HG03558 (cell line): ENCODE measurements around the gene SIK3.

Source experiments
- ATAC-seq: cut with Tn5 transposase; IDR thresholded peaks from one replicate; pipeline ENCODE4 v1.9.1; 2021; ENCODE audit warnings: moderate number of reproducible peaks; ENCODE audit not compliant: unreplicated experiment; ENCODE audit errors: extremely low read depth

The SIK3 gene

DNA sequence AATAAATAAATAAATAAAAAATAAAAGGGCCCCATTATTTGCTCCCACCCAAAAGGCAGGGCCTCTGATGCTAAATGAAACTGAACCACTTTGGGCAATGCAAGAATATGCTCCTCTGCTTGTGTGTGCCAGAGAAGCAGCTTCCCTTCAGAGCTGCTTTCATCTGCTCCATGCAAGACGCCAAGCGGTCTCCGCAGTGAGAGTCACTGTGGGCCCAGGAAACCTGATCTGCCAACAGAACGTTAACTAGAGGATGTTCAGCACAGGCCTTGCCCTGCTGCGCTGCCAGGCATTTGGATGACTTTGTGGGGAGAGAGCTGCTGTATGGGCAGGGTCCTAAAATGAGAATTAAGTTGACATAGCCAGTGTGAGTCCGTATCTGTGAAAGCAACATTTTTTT, 217.1 kb downstream of the SIK3 start:
- ATAC-seq: no peak

DNA sequence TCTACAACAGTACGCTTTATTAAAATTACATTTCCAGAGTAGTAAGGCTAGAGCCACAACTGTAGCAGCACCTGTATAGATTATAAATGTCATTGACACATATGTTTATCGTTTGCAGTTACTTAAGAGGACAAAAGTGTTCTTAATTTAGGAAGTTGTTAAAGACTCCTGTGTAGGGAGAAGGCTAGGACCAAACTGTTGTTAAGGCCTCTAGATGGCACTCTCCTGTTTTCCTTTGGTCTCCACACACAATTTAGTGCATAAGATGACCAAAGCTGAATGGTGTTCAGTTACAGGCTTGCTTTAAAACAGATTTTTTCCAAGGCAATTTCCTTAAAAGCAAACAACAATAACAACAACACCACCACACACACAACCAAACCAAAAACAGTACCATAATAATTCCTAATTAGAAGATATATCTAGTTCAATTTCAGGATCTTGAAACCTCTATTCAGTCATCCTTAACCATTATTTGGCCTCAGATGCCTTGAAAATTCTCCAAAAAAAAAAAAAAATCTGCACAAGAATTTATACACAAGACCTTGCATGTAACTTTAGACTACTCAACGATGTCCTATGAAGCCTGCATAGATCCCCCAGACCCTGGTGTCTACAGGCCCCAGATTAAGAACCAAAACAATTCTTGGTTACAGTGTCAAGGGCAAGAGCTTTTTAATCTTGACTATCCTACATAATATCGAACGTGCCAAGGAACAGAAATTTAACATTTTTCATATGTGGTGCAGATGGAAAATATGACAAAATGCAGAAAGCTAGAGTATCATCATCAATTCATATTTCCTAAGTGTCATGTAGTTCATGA, 218.2 kb downstream of the SIK3 start:
- ATAC-seq: no peak

DNA sequence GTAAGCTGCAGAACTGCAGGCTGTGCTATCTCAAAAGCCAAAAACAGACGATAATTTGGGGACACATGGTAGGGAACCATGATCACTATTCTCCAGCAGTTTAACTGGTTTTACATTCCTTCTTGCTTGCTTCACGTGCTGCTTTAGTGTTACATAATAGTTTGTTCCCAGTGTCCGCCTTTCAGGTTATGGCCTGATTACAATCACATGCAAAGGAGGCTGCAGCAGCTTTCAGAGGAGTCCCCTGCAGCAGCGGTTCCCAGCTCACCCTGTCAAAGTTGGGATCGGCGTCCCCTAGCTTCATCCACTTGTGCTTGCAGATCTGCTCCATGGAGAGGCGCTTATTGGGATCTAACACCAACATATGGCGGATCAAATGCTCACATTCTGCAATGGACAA, 221.6 kb downstream of the SIK3 start:
- no peak for ATAC-seq

DNA sequence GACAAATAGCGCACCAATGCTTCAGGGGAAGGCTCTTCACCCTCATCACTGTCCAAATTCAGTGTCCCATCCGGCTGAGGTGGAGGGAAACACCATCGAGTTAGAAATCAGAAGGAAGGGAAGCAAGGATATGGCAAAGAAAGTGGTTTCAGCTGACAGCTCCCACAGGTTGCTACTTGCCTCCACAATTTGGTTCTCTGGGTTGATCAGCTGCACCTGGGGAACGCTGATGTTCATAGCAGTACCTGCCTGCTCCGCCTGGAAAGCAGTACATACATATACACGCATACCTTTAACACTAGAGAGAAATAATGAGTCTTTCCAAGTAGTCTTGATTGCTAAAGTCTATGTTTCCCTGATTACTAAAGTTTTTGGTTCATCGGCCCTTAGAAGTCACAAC, 223.0 kb downstream of the SIK3 start:
- no peak for ATAC-seq

DNA sequence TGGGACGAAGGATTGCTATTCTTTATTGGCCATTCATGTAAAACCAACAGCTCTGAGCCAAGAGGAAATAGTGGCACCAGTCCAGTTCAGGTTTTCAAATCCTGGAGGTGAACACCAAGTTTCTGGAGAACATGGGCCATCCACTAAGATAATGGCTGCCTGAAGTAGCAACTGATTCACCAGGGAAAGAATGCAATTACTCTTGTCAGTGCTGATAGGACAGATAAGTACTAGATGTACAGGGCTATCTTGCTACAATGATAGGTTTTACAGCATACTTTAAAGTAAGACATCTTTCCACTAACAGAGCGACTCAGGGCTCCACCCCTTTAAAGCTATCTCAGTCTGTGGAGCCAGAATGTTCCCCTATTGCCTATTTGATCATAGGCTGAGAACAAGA, 224.0 kb downstream of the SIK3 start:
- no peak for ATAC-seq

DNA sequence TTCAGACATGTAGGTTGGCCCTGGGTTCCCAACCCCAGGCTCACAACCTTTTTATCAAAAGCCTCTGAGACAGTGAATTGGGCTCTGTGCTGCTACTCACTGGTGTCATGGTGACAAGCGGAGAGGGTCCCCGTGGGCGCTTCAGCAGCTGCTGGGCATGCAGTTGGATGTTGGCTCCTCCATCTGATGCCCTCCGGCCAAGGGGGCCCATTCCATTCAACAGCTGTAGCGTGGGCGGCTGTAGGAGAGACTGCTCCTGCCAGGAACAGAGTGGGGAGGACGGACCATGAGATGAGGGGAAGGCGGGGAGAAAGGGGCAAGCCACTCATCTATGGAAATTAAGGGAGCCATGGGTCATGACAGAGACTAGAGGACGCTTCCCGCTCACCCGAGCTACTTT, 224.8 kb downstream of the SIK3 start:
- ATAC-seq: no peak

DNA sequence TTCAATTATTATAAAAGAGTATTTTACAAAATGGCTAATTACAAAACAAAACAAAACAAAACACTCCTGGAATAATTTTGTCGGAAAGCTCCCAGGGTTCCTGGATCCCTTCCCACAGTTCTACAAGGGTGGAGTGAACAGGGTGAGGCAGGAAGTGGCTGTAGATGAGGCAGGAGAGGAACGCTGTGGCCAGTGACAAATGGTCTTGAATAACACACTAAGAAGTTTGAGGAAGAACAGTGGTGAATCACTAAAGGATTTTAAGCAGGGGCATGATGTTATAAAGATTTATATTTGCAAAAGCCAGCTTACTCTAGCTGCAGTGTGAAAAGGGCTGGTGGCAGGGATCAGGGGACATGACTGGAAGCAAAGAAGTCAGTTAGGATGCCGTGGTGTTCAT, 227.0 kb downstream of the SIK3 start:
- no peak for ATAC-seq

DNA sequence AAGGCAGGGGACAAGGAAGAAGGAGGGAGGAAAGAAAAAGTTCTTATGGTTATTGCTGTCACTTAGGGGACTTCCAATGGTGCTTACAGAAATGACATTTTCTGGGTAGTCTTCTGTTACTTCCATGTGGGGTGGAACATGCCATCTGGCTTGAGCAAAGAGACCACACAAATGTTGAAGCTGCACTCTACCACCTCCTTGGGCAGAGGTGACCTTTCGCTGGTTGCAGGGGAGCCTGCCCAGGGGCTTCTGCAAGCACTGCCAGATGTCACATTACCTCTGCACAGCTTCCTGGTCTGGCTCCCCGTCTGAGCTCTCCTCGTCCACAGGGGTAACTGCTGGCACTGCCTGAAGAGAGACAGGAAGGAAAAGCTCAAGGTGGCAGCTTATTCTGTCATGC, 228.2 kb downstream of the SIK3 start:
- no peak for ATAC-seq

DNA sequence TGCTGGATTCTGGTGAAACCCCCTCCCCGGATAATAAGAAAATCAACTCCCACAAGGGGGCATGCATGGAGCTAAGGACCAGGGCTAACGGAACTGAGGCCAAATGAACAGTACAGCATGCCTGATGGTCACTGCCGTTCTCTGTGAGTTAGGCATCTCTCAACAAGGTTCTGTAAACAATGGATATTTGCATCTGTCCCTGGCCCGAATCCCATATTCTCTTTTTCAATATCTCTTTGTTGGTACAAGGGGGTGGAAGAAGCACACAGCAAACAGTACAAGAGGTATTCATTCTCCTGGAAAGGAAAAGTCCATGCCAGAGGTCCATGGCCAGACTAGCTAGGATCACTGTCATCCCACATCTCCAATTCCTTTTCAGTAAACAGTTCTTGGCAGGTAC, 228.6 kb downstream of the SIK3 start:
- no peak for ATAC-seq

DNA sequence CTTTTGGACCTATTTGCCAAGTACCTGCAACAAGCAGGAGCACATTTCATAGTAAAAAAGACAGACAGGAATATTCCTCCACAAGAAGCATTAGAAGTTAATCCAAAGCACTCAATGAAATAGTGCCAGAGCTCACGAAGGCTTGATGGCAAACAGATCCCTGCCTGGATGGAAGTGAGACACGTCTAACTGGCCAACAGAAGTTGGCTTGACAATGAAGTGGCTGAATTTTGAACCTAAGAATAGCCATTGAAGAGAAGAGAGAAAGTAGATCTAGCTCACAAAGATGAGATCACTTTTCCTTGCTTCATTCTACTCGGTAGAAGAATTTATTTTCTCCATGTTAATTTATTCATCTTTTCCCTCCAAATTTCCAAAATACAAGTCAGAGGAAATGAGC, 230.2 kb downstream of the SIK3 start:
- ATAC-seq: no peak

DNA sequence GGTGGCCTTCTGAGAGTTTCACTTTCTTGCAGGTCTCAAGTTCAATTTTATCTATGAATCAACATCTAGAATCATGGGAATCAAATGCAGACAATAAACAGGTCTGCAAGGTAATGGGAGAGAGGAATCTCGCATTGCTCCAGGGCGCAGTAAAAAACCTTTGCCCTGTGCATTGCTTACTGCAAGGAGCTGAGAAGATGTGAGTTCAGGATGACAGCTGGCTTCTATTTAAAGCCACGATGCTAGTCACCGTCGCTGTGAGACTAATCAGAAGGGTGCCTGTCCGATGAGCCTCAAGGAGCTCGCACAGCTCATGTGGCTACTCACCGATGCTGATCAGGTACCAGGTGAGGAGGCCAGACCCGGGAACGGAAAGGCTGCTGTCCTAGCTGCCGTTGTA, 230.6 kb downstream of the SIK3 start:
- ATAC-seq: no peak

DNA sequence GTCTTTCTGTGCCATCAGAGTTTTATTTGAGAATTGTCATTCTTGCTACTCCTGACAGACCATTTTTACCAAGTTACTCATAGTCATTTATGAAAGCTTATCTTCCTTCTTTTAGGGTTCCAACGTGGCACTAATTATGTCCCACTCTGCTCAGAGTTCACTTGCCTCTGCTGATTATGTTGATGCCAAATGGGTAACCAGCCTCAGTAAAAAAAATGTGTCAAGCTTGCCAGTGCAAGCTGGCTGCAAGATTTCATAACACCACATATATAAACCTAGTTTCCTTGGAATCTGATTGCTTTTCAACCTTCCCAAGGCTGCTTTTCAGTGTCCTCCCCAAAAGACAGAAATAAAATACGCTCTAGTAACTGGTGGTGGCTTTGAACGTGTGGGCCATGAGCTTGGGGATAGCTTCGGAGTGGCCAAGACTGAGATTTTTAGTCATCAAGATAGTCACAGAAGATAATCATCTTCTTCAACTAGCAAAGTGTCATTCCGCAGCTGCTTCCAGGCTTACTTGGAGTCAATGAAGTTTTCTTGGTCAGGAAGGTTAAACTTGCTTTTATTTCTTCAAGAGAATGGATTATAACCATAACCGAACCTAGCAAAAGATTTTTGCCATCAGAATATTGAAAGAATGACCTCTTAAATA, 231.3 kb downstream of the SIK3 start:
- ATAC-seq: no peak

DNA sequence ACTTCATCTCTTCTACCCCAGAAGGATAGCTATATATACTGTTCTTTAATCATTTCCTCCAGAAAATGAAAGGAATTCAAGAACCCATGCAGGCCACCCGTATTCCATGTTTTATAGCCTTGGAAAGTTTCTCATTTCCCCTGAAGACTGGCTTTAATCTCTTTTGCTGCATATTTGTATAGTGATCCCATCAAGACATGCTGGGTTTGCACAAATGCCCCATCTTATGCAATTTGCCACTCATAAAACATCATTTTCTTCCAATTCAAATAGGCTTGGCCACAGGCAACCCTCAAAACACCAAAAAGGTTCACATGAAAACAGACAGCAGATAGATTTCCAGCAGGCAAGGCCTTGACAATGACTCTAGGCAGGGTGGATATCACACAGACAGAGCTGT, 232.5 kb downstream of the SIK3 start:
- ATAC-seq: no peak

DNA sequence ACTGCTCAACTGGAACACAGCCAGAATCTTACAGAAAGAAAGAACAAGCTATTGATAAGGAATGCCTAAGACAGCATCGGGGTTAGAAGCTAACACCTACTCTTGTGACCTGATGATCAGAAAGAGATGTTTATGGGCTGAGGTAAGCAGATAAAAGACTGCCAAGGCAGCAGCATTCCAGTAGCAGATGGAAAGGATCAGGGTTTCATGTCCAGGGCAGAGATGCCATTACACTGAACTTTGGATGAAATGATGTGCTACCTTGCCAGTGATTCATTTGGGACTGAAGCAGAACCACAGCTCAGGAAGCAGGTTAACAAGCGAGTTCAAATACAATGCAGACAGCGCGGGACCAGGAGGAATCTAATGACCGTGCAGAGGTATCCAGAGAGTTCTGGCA, 233.7 kb downstream of the SIK3 start:
- ATAC-seq: no peak

DNA sequence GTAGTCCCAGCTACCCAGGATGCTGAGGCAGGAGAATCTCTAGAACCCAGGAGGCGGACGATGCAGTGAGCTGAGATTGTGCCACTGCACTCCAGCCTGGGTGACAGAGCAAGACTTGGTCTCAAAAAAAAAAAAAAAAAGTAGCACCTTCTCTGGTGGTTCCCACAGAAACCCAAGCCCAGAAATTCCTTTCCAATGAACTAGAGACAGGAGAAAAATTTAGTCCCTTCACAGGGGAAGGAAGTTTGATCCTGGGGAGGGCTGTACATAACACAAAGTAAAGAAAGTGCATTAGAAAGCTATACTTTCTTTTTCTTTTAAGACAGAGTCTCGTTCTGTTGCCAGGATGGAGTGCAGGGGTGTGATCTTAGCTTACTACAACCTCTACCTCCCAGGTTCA, 235.3 kb downstream of the SIK3 start:
- ATAC-seq: no peak

DNA sequence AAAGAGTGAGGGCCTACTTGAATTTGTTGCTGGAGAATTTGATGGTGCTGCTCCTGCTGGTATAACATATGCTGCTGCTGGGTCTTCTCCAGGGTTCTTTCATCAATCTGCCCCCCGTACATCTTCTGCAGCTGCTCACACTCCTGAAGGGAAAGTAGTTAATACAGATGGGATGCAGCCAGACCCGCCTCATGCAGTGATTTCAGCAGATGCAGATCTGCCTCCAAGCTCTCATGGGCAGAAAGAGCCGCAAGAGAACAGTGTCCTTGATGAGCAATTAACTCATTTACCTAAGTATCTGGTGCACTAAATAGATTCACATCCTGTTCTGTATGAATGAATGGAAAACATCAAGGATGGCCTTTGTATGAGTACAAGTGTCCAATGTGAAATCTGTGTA, 236.0 kb downstream of the SIK3 start:
- no peak for ATAC-seq

DNA sequence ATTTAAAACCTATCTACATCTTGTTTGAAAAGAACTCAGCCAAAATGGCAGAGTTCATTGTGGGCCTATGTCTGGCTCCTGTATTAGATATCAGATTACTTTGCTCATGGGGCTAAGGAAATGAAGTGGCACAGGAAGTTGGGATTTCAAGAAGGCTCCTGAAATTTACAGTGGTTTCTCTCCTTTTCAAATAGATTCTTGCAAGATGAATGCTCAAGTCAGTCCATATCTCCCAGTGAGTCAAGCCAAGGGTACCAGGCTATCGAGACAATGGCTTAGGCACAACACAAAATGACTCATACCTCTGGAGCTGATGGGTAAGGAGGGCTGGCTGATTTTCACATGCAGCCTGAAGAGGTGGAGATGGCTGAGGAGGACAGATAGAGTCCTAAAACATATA, 236.7 kb downstream of the SIK3 start:
- ATAC-seq: no peak

DNA sequence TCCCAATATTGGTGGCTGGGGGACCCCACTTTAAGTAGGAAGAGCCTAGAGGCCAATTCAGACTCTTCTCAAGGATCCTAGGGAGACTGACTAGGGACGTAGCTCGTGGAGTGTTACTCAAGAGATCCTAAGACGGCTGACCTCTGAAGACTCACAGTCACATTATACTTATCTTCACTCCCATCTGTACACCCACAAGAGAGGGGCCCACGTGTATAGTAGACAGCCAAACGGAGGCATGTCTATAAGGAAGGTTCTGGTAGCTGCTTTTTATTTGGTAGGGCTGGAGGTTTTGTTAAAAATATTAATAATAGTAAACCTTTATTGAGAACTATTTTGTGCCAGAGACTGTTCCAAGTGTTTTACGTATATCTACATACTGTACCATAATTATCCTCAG, 237.9 kb downstream of the SIK3 start:
- ATAC-seq: no peak

DNA sequence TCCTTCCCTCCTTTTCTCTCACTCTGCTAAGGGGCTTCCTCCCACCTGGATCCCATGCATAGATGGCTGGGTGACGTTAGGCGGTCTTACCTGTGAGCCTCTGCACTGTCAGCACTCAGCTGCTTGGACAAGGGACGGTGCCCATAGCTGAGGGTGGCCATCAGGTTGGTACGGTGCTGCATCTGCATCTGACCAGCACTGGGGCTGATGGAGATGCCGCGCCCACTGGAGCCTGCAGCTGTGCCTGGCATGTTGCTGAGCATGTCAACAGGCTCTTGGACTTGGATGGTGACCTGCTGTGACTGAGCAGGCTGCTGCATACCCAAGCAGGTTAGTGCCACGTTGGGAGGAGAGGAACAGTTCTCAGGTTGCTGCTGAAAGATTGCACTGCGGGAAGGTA, 239.1 kb downstream of the SIK3 start:
- no peak for ATAC-seq

DNA sequence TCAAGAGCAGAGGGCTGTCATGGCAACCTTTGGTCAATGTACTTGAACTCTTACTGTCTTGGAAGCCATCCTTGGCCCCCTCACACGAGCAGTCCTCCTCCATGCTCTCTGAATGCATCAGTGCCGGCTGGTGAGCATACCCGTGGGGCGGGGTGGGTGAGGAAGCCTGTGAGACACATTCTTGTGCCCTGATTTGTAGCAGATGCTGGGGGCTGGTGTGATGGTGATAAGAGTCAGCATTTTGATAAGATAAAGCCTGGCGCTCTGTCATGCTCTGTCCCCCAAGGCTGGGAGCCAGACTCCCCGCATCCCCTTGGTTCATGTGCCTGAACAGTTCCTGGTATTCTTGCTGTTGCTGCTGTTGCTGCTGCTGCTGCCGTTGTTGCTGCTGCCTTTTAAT, 240.3 kb downstream of the SIK3 start:
- no peak for ATAC-seq

DNA sequence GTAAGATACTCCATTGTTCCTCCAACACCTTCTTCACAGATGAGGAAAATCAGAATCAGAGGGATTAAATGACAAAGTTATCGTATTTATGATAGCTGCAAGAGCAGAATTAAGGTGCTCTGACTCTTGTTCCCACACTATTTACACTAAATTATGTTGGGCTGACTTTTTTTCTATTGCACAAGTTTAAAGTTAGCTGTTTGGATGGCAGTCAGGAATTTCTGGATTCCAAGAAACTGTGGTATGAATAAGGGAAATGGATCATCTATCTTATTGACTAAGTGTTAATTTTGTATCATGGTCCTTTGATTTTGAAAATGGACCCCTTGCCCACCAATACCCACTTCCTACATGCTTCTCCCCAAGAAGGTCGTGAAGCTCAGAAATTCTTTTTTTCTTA, 240.9 kb downstream of the SIK3 start:
- ATAC-seq: no peak

DNA sequence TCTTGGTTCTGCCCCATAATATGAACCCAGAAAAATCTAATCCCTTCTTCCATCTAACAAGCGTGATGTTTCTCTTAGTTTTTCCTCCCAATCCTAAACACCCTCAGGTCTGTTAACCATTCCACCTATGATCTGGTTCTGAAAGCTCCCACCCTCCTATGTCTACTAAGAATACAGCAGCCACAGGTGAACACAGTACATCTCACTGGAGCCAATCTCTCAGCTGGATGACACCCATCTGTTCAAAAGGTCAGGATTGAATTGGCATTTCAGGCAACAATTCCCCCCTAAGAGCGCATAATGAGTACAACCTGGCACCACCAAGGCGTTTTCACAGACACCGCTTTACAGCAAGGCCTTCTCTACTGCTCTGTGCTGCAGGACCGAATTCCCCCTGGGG, 241.8 kb downstream of the SIK3 start:
- ATAC-seq: no peak
